HEK293 (cell line): ENCODE measurements around the gene SMAD7.

Experiments
- CTCF ChIA-PET: fragments of 350-600 bp; formaldehyde crosslinking; extraction: SDS; loops from one replicate; lab custom pipeline; 2021; ENCODE audit warnings: antibody characterized with exemption; lab: Yijun Ruan, JAX
- POLR2A ChIA-PET: fragments of 300-600 bp; formaldehyde crosslinking; extraction: SDS; loops from one replicate; lab custom pipeline; 2020; ENCODE audit warnings: antibody characterized with exemption, inconsistent platforms; lab: Yijun Ruan, JAX
- H3K27ac ChIP-seq: fragments of 200-500 bp; sonication (Bioruptor generic); 2 replicates; pipeline ENCODE4 v1.5.1; 2014; ENCODE audit warnings: low read depth, low read length, control low read depth, inconsistent platforms; ENCODE audit errors: extremely low read depth
- H3K36me3 ChIP-seq, 2 experiments: fragments of 200-500 bp in 1 of 2; sonication (Bioruptor generic) in 1 of 2; 1 replicate in 1 of 2; 2 replicates in 1 of 2; pipeline ENCODE4 v1.5.1; 2014 to 2017; ENCODE audit warnings: inconsistent platforms in 2 of 2, low read length in 2 of 2; ENCODE audit not compliant: control insufficient read depth in 2 of 2, insufficient read depth in 1 of 2
- H3K4me1 ChIP-seq: fragments of 200-500 bp; sonication (Bioruptor generic); 2 replicates; pipeline ENCODE4 v1.5.1; 2014; ENCODE audit warnings: mild to moderate bottlenecking, low read length, inconsistent platforms; ENCODE audit not compliant: control insufficient read depth, insufficient read depth
- H3K4me3 ChIP-seq: 2 replicates; pipeline ENCODE4 v1.5.1; 2011; ENCODE audit warnings: low read depth, mild to moderate bottlenecking, control low read depth, low read length, moderate library complexity
- H3K9me3 ChIP-seq: fragments of 200-500 bp; sonication (Bioruptor generic); 2 replicates; pipeline ENCODE4 v1.5.1; 2014; ENCODE audit warnings: low read depth, low read length, inconsistent platforms; ENCODE audit not compliant: control insufficient read depth, insufficient read depth
- EGR2 ChIP-seq: fragments of 450-650 bp; formaldehyde crosslinking; IDR thresholded peaks from 2 replicates; pipeline ENCODE4 v1.5.1; 2016; ENCODE audit warnings: low read depth, missing biosample characterization, missing genetic modification characterization
- GLI2 ChIP-seq: fragments of 450-650 bp; formaldehyde crosslinking; IDR thresholded peaks from 2 replicates; pipeline ENCODE4; 2017; ENCODE audit warnings: missing biosample characterization, missing genetic modification characterization, low read depth, borderline replicate concordance
- KLF10 ChIP-seq: fragments of 450-650 bp; IDR thresholded peaks from 2 replicates; pipeline ENCODE4 v1.5.1; 2018; ENCODE audit warnings: missing biosample characterization, mild to moderate bottlenecking, missing genetic modification characterization
- SETDB1 ChIP-seq: IDR thresholded peaks from one replicate; pipeline ENCODE4 v1.6.1; 2017; ENCODE audit warnings: mild to moderate bottlenecking, low read length, moderate library complexity, mixed read lengths; ENCODE audit not compliant: insufficient read length
- ZBTB8A ChIP-seq: fragments of 450-650 bp; formaldehyde crosslinking; IDR thresholded peaks from 2 replicates; pipeline ENCODE4 v1.5.1; 2016; ENCODE audit warnings: missing biosample characterization, missing genetic modification characterization
- ZFHX2 ChIP-seq: fragments of 450-650 bp; formaldehyde crosslinking; conservative IDR thresholded peaks from 2 replicates; pipeline ENCODE4 v1.5.1; 2016; ENCODE audit warnings: missing biosample characterization, missing genetic modification characterization
- ZNF121 ChIP-seq: fragments of 450-650 bp; formaldehyde crosslinking; IDR thresholded peaks from 2 replicates; pipeline ENCODE4 v1.5.1; 2016; ENCODE audit warnings: missing biosample characterization, missing genetic modification characterization
- ZNF169 ChIP-seq: fragments of 450-650 bp; formaldehyde crosslinking; IDR thresholded peaks from 2 replicates; pipeline ENCODE4 v1.5.1; 2016; ENCODE audit warnings: missing biosample characterization, missing genetic modification characterization
- ZNF211 ChIP-seq: fragments of 450-650 bp; formaldehyde crosslinking; IDR thresholded peaks from 2 replicates; pipeline ENCODE4 v1.5.1; 2016; ENCODE audit warnings: low read depth, missing biosample characterization, missing genetic modification characterization
- ZNF311 ChIP-seq: fragments of 450-650 bp; formaldehyde crosslinking; IDR thresholded peaks from 2 replicates; pipeline ENCODE4 v1.5.1; 2017; ENCODE audit warnings: missing biosample characterization, missing genetic modification characterization, borderline replicate concordance
- ZNF366 ChIP-seq: fragments of 450-650 bp; formaldehyde crosslinking; conservative IDR thresholded peaks from 2 replicates; pipeline ENCODE4 v1.5.1; 2016; ENCODE audit warnings: missing biosample characterization, missing genetic modification characterization
- ZNF37A ChIP-seq: fragments of 450-650 bp; IDR thresholded peaks from 2 replicates; pipeline ENCODE4 v1.5.1; 2018; ENCODE audit warnings: missing biosample characterization, missing genetic modification characterization
- ZNF404 ChIP-seq: fragments of 450-650 bp; formaldehyde crosslinking; IDR thresholded peaks from 2 replicates; pipeline ENCODE4 v1.5.1; 2017; ENCODE audit warnings: missing biosample characterization, missing genetic modification characterization
- ZNF521 ChIP-seq: fragments of 450-650 bp; formaldehyde crosslinking; IDR thresholded peaks from 2 replicates; pipeline ENCODE4 v1.5.1; 2017; ENCODE audit warnings: missing biosample characterization, mild to moderate bottlenecking, missing genetic modification characterization
- ZNF560 ChIP-seq: fragments of 450-650 bp; formaldehyde crosslinking; IDR thresholded peaks from 2 replicates; pipeline ENCODE4 v1.5.1; 2017; ENCODE audit warnings: missing biosample characterization, missing genetic modification characterization, borderline replicate concordance
- ZNF610 ChIP-seq: fragments of 450-650 bp; formaldehyde crosslinking; IDR thresholded peaks from 2 replicates; pipeline ENCODE4 v1.5.1; 2016; ENCODE audit warnings: missing biosample characterization, missing genetic modification characterization, borderline replicate concordance
- ZNF624 ChIP-seq: fragments of 450-650 bp; formaldehyde crosslinking; IDR thresholded peaks from 2 replicates; pipeline ENCODE4 v1.5.1; 2017; ENCODE audit warnings: missing biosample characterization, missing genetic modification characterization
- ZNF670 ChIP-seq: fragments of 450-650 bp; formaldehyde crosslinking; IDR thresholded peaks from 2 replicates; pipeline ENCODE4 v1.5.1; 2016; ENCODE audit warnings: missing biosample characterization, missing genetic modification characterization, low read depth
- ZNF830 ChIP-seq: fragments of 450-650 bp; IDR thresholded peaks from 2 replicates; pipeline ENCODE4 v1.5.0; 2018; ENCODE audit warnings: missing biosample characterization, missing genetic modification characterization, low read depth, mild to moderate bottlenecking, moderate library complexity
- TF ChIP-seq, protein P1 (sequence below): fragments of 450-650 bp; formaldehyde crosslinking; conservative IDR thresholded peaks from 2 replicates; pipeline ENCODE4 v1.5.1; 2016; ENCODE audit warnings: low read depth, missing biosample characterization, missing genetic modification characterization
- TF ChIP-seq, protein P2 (sequence below): fragments of 450-650 bp; IDR thresholded peaks from 2 replicates; pipeline ENCODE4 v1.5.1; 2018; ENCODE audit warnings: missing biosample characterization, missing genetic modification characterization
- TF ChIP-seq, protein P3 (sequence below): fragments of 450-650 bp; formaldehyde crosslinking; IDR thresholded peaks from 2 replicates; pipeline ENCODE4 v1.5.1; 2016; ENCODE audit warnings: missing biosample characterization, missing genetic modification characterization

SMAD7 gene

DNA sequence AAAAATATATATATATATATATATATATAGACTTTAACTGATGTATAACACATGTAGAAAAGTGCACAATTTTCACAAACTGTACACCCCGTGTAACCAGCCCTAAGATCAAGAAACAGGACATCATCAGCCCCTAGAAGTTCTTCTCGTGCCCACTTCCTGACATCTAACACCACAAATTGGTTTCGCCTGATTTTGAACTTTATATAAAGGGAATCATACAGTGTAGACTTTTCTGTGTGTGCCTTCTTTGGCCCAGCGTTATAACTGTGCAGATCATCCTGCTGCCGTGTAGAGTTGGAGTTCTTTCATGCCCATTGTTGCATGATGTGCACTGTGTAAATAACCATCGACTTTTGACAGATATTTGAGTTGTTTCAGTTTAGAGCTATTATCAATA, 41.0 kb downstream of the SMAD7 start (continued):
- TF ChIP-seq, protein P1, sequence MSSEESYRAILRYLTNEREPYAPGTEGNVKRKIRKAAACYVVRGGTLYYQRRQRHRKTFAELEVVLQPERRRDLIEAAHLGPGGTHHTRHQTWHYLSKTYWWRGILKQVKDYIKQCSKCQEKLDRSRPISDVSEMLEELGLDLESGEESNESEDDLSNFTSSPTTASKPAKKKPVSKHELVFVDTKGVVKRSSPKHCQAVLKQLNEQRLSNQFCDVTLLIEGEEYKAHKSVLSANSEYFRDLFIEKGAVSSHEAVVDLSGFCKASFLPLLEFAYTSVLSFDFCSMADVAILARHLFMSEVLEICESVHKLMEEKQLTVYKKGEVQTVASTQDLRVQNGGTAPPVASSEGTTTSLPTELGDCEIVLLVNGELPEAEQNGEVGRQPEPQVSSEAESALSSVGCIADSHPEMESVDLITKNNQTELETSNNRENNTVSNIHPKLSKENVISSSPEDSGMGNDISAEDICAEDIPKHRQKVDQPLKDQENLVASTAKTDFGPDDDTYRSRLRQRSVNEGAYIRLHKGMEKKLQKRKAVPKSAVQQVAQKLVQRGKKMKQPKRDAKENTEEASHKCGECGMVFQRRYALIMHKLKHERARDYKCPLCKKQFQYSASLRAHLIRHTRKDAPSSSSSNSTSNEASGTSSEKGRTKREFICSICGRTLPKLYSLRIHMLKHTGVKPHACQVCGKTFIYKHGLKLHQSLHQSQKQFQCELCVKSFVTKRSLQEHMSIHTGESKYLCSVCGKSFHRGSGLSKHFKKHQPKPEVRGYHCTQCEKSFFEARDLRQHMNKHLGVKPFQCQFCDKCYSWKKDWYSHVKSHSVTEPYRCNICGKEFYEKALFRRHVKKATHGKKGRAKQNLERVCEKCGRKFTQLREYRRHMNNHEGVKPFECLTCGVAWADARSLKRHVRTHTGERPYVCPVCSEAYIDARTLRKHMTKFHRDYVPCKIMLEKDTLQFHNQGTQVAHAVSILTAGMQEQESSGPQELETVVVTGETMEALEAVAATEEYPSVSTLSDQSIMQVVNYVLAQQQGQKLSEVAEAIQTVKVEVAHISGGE (tag by site-specific recombination): no peak
- TF ChIP-seq ZNF670 (tag by site-specific recombination): no peak
- no peak for TF ChIP-seq KLF10 (tag by site-specific recombination)
- no peak for TF ChIP-seq ZNF404 (tag by site-specific recombination)
- TF ChIP-seq ZNF121 (tag by site-specific recombination): no peak
- TF ChIP-seq ZNF169 (tag by site-specific recombination): no peak

DNA sequence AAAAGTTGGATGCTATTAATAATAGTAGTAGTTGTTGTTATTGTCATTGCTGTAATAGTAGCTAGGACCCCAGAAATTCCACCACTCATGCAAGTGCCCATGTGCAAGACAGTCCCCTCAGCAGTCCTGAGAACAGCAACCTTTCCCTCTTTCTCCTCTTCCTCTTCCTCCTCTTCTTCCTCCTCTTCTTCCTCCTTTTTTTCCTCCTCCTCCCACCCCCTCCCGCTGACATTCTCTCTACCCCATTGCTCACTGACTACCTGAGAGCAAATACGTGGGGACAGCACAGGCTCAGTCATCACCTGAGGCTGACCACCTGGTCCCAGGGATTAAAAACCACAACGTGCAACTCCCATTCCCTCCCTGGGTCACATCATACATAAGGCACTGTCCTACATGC, 41.8 kb downstream of the SMAD7 start:
- H3K36me3 ChIP-seq: no peaks in the 10 kb centered on the region; a peak in 1 of 3 replicates
- no peaks in the 10 kb centered on the region for H3K9me3 ChIP-seq
- TF ChIP-seq SETDB1 (no peak), ZNF560 (tag by site-specific recombination) (no peak), ZNF610 (tag by site-specific recombination) (no peak), ZBTB8A (tag by site-specific recombination) (no peak), ZNF366 (tag by site-specific recombination) (peak; percentile 30; the same call in 1 of the 2 replicates), ZNF211 (no peak), ZNF311 (tag by site-specific recombination) (no peak), ZNF521 (tag by site-specific recombination) (no peak), ZFHX2 (tag by site-specific recombination) (peak; percentile 27; the same call in 1 of the 2 replicates), ZNF830 (tag by site-specific recombination) (no peak), GLI2 (tag by site-specific recombination) (no peak), ZNF37A (tag by site-specific recombination) (no peak), EGR2 (tag by site-specific recombination) (peak; percentile 64; the same call in 1 of the 2 replicates), ZNF624 (tag by site-specific recombination) (no peak)
- TF ChIP-seq, protein P2, sequence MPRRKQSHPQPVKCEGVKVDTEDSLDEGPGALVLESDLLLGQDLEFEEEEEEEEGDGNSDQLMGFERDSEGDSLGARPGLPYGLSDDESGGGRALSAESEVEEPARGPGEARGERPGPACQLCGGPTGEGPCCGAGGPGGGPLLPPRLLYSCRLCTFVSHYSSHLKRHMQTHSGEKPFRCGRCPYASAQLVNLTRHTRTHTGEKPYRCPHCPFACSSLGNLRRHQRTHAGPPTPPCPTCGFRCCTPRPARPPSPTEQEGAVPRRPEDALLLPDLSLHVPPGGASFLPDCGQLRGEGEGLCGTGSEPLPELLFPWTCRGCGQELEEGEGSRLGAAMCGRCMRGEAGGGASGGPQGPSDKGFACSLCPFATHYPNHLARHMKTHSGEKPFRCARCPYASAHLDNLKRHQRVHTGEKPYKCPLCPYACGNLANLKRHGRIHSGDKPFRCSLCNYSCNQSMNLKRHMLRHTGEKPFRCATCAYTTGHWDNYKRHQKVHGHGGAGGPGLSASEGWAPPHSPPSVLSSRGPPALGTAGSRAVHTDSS (tag by site-specific recombination): peak; percentile 97
- TF ChIP-seq, protein P3, sequence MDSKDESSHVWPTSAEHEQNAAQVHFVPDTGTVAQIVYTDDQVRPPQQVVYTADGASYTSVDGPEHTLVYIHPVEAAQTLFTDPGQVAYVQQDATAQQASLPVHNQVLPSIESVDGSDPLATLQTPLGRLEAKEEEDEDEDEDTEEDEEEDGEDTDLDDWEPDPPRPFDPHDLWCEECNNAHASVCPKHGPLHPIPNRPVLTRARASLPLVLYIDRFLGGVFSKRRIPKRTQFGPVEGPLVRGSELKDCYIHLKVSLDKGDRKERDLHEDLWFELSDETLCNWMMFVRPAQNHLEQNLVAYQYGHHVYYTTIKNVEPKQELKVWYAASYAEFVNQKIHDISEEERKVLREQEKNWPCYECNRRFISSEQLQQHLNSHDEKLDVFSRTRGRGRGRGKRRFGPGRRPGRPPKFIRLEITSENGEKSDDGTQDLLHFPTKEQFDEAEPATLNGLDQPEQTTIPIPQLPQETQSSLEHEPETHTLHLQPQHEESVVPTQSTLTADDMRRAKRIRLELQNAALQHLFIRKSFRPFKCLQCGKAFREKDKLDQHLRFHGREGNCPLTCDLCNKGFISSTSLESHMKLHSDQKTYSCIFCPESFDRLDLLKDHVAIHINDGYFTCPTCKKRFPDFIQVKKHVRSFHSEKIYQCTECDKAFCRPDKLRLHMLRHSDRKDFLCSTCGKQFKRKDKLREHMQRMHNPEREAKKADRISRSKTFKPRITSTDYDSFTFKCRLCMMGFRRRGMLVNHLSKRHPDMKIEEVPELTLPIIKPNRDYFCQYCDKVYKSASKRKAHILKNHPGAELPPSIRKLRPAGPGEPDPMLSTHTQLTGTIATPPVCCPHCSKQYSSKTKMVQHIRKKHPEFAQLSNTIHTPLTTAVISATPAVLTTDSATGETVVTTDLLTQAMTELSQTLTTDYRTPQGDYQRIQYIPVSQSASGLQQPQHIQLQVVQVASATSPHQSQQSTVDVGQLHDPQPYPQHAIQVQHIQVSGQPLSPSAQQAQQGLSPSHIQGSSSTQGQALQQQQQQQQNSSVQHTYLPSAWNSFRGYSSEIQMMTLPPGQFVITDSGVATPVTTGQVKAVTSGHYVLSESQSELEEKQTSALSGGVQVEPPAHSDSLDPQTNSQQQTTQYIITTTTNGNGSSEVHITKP (tag by site-specific recombination): no peak
- no peak overlapping the region for H3K27ac ChIP-seq
- CTCF ChIA-PET: interaction anchor here (0.5 to 0.7 kb wide), 2 partner anchors 93 to 184 kb away, joined by 4 read pairs; no protein-coding TSS in a partner anchor
- H3K4me1 ChIP-seq: 0 out of 2 replicates have a peak, but pooled peaks cover 2% of the 10 kb centered on the region
- POLR2A ChIA-PET: interaction anchor here (0.5 to 0.7 kb wide), 2 partner anchors 75 to 308 kb away, joined by 3 to 8 read pairs; no protein-coding TSS in a partner anchor
- no peak overlapping the region for H3K4me3 ChIP-seq
